ENCODE results near the gene PRKCE. TPM values are rescaled to one million over a fixed set of nuclear protein-coding genes. Genes with fewer than 3 reads are reported as not detected.

PRKCE gene
- total RNA-seq, 2 donors from 2014 or later: 5.8 to 18.1 TPM

DNA sequence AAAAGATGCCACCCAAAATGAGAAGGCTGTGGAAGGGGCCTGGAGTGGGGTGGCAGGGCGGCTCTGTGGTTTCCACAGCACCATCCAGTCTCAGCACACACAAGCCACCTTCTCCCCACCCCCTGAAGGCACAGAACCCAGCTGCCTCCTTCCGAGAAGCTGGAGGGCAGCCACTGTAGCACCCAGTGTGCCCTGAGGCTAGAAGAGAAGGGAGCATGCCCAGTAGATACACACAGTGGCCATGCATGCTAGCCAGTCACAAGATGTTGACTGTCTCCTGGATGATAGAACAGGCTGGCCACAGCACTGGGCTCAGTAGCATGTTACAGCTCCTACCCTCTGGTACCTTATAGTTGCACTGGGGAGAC is 496.9 kb downstream of the PRKCE start:
- Histone ChIP-seq H3K4me1 (ENCODE audit: control insufficient read depth in 1 of 2, low read depth in 2 of 2) (peaks cover 0 to 10% of the 10 kb centered on the region in 2 donors), H3K27ac (no peak overlapping the region), H3K9me3 (no peaks in the 10 kb centered on the region), H3K27me3 (replicated peaks; ENCODE audit: insufficient read depth) (no peaks in the 10 kb centered on the region), H3K36me3 (no peaks in the 10 kb centered on the region), H3K4me3 (no peak overlapping the region)
- DNase-seq (ENCODE audit: low spot score) (no peak), ATAC-seq (ENCODE audit: insufficient number of reproducible peaks, low FRiP score, low read depth) (no peak)
- TF ChIP-seq, protein P1, sequence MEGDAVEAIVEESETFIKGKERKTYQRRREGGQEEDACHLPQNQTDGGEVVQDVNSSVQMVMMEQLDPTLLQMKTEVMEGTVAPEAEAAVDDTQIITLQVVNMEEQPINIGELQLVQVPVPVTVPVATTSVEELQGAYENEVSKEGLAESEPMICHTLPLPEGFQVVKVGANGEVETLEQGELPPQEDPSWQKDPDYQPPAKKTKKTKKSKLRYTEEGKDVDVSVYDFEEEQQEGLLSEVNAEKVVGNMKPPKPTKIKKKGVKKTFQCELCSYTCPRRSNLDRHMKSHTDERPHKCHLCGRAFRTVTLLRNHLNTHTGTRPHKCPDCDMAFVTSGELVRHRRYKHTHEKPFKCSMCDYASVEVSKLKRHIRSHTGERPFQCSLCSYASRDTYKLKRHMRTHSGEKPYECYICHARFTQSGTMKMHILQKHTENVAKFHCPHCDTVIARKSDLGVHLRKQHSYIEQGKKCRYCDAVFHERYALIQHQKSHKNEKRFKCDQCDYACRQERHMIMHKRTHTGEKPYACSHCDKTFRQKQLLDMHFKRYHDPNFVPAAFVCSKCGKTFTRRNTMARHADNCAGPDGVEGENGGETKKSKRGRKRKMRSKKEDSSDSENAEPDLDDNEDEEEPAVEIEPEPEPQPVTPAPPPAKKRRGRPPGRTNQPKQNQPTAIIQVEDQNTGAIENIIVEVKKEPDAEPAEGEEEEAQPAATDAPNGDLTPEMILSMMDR (IDR thresholded peaks at IDR 0.05): no peak

DNA sequence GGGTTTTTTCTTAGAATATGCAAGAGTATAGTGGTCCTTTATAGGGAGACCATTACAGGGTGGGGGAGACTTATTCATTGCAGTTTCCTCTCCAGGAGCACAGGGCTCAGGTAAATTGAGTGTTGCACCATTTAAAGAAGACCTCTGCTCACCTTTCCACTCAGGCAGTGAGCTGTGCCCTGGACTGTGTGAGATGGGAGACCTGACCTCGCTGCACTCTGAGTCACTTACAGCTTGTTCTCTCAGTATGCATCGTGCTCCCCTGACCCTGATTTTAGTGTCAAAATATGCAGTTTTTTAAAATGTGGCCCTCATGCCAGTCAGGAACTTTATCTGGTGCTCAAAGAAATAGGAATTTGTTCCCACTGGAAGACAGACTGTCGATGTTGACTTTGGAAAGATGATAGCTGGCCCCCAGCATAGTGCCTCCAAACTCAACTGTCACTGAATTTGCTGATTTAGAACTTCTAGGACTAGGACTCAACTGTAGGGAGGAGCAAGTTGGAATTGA is 499.0 kb downstream of the PRKCE start:
- ATAC-seq (ENCODE audit: insufficient number of reproducible peaks, low FRiP score, low read depth): no peak
- TF ChIP-seq, protein P1 (IDR thresholded peaks at IDR 0.05): no peak

DNA sequence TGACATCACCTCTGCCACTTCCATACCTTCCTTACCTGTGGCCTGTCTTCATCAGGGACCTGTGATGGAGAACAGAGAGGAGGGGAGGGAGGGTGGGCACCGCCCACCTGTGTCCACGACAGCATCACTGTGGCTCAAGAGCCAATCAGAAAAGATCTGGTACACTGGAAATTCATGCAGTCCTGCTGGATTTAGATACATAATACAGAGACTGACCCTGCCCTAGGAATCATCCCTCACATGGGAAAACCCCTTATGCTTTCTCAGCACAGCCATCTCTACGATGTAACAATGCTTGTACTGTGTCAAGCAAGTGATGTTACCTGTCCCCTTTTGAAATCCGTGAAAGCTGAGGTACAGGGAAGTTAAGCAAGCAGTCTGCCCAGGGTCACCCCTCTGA is 500.1 kb downstream of the PRKCE start:
- TF ChIP-seq, protein P1 (IDR thresholded peaks at IDR 0.05): no peak
- Histone ChIP-seq H3K4me1 (ENCODE audit: control insufficient read depth in 1 of 2, low read depth in 2 of 2) (peaks cover 0 to 22% of the 10 kb centered on the region in 2 donors), H3K4me3 (no peak overlapping the region), H3K9me3 (no peaks in the 10 kb centered on the region), H3K36me3 (no peaks in the 10 kb centered on the region), H3K27ac (no peak overlapping the region), H3K27me3 (replicated peaks; ENCODE audit: insufficient read depth) (no peaks in the 10 kb centered on the region)
- ATAC-seq (ENCODE audit: insufficient number of reproducible peaks, low FRiP score, low read depth): no peak
- DNase-seq (ENCODE audit: low spot score): no peak

More for the DNA sequence above, 499.0 kb downstream of the PRKCE start:
- DNase-seq (ENCODE audit: low spot score): no peak
- H3K9me3 ChIP-seq: no peaks in the 10 kb centered on the region
- H3K27ac ChIP-seq: no peak overlapping the region
- no peaks in the 10 kb centered on the region for H3K36me3 ChIP-seq
- H3K27me3 ChIP-seq (replicated peaks; ENCODE audit: insufficient read depth): no peaks in the 10 kb centered on the region
- peaks cover 0 to 16% of the 10 kb centered on the region in 2 donors for H3K4me1 ChIP-seq (ENCODE audit: control insufficient read depth in 1 of 2, low read depth in 2 of 2)
- H3K4me3 ChIP-seq: no peak overlapping the region

DNA sequence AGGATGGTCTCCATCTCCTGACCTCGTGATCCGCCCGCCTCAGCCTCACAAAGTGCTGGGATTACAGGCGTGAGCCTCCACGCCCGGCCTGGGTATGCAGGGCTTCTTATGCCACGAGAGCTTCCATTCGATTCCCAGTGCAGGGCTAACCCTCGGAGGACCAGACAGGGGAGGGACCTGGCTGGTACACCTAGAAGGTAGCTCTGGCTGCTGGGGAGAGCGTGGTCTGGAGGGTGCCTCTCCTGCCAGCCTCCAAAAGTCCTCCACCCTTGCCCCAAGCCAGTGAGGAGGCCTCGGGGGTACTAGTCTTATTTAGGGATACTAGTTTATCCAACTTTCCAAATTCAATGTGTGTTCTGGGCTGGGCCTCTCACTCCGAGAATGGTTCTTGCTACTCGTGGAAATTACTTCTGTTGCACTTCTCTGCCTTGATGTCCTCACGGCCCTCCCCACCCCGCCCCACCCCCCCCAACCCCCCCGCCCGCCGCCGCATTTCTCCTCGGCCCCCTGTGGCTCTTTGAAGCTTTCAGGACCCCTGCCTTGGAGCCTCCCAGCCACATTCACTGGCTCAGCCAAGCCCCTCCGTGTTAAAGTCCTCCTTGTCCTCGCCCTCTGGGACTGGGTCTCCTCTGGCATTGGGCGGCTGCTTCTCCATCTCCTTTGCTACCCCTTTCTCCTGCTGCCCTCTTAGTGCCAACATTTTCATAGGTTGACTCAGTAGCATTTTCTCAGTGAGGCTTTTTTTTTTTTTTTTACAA is 502.7 kb downstream of the PRKCE start:
- ATAC-seq (ENCODE audit: insufficient number of reproducible peaks, low FRiP score, low read depth): no peak
- no peak overlapping the region for H3K27ac ChIP-seq
- TF ChIP-seq, protein P1 (IDR thresholded peaks at IDR 0.05): no peak
- H3K4me3 ChIP-seq: no peak overlapping the region
- H3K9me3 ChIP-seq: no peaks in the 10 kb centered on the region
- H3K27me3 ChIP-seq (replicated peaks; ENCODE audit: insufficient read depth): no peaks in the 10 kb centered on the region
- no peak for DNase-seq (ENCODE audit: low spot score)
- H3K36me3 ChIP-seq: no peaks in the 10 kb centered on the region
- peaks cover 14 to 39% of the 10 kb centered on the region in 2 donors for H3K4me1 ChIP-seq (ENCODE audit: control insufficient read depth in 1 of 2, low read depth in 2 of 2)

DNA sequence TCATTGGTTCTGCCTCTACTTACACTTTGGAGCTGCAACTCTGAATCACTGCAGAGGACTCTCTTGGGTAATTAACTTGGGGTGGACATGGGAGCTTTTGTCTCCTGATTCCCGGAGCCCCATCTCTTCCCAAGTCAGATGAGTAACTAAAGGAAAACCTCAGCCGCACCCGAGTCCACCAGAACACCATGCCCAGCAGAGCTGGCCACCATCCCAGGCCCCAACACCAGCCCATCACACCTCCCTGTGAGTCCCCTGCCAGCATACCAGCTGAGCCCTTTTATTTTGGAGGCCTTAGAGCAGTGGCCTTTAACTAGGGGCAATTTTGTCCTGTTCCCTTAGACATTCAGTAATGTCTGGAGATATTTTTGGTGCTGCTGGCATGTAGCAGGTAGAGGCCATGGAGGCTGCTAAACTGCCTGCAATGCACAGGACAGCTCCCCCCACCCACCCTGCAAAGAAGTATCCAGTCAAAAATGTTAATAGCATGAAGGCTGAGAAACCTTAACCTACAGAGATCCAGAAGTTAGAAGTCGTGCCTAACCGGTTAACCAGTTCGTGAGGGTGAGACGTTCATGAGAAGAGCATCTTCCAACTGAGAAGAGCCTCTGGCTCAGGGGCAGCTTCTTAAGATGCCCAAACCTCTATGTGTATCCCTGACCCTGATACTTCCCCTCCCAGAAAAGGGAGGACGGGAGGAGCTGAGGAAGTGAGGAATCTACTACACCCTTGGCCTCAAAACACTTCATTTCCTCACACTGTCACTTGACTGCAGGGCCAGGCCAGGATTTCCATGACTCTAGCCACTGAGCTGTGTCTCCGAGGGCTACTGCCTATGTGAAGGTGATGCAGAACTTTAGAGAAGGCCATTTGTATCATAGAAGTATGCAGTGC is 505.8 kb downstream of the PRKCE start:
- no peak for ATAC-seq (ENCODE audit: insufficient number of reproducible peaks, low FRiP score, low read depth)

More for the DNA sequence above, 505.8 kb downstream of the PRKCE start:
- Histone ChIP-seq H3K27me3 (replicated peaks; ENCODE audit: insufficient read depth) (no peaks in the 10 kb centered on the region), H3K4me3 (no peak overlapping the region), H3K4me1 (ENCODE audit: control insufficient read depth in 1 of 2, low read depth in 2 of 2) (peaks cover 21 to 43% of the 10 kb centered on the region in 2 donors), H3K9me3 (no peaks in the 10 kb centered on the region), H3K27ac (peak overlapping the region; percentile 27 to 58), H3K36me3 (no peaks in the 10 kb centered on the region)
- DNase-seq (ENCODE audit: low spot score): no peak
- TF ChIP-seq, protein P1 (IDR thresholded peaks at IDR 0.05): no peak
